Fibroblast of villous mesenchyme (primary cell): ENCODE results near the gene BPHL. TPM values are rescaled to one million over a fixed set of nuclear protein-coding genes. Genes with fewer than 3 reads are reported as not detected.
"Not testable (repeated sequence)": the region's sequence is repeated elsewhere in the genome, so short reads cannot be mapped to it uniquely, and the experiment has no call there.

Experiments used
- DNase-seq: peaks from one replicate; pipeline ENCODE4 v3.0.0-alpha.2; 2010; ENCODE audit warnings: low read depth
- H3K4me3 ChIP-seq: 2 replicates; pipeline ENCODE4 v1.5.1; 2011; ENCODE audit warnings: low read depth, mild to moderate bottlenecking, low read length
- total RNA-seq: library from RNA; depleted of rRNA; stranded (reverse); fragments of >200 nt; gene quantifications from 2 replicates; pipeline ENCODE4 v1.2.3, GENCODE V29; 2012
- TF ChIP-seq, protein P1 (sequence below): IDR thresholded peaks from 2 replicates; pipeline ENCODE4 v1.5.1; 2012; ENCODE audit warnings: low read depth, mild to moderate bottlenecking, low read length; ENCODE audit not compliant: insufficient read depth

BPHL gene
- total RNA-seq, 1 donor, result 17.3 TPM

DNA sequence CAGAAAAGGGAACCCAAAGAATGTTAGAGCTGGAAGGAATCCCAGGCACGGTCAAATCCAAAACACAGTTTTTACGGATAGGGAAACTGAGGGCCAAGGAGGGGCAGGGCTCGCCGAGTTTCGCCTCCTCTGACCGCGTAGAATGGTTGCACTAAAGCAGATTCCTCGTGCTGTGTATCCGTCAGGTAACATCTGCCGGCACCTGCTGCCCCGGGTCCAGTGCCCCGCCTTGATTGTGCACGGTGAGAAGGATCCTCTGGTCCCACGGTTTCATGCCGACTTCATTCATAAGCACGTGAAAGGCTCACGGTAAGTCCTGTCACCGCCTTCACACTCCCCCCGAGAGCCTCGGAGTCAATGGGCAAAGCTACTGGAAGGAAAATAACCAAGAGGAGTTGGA, 21.7 kb downstream of the BPHL start:
- TF ChIP-seq, protein P1, sequence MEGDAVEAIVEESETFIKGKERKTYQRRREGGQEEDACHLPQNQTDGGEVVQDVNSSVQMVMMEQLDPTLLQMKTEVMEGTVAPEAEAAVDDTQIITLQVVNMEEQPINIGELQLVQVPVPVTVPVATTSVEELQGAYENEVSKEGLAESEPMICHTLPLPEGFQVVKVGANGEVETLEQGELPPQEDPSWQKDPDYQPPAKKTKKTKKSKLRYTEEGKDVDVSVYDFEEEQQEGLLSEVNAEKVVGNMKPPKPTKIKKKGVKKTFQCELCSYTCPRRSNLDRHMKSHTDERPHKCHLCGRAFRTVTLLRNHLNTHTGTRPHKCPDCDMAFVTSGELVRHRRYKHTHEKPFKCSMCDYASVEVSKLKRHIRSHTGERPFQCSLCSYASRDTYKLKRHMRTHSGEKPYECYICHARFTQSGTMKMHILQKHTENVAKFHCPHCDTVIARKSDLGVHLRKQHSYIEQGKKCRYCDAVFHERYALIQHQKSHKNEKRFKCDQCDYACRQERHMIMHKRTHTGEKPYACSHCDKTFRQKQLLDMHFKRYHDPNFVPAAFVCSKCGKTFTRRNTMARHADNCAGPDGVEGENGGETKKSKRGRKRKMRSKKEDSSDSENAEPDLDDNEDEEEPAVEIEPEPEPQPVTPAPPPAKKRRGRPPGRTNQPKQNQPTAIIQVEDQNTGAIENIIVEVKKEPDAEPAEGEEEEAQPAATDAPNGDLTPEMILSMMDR, result no peak
- DNase-seq, result no peak
- H3K4me3 ChIP-seq, result no peak overlapping the region

DNA sequence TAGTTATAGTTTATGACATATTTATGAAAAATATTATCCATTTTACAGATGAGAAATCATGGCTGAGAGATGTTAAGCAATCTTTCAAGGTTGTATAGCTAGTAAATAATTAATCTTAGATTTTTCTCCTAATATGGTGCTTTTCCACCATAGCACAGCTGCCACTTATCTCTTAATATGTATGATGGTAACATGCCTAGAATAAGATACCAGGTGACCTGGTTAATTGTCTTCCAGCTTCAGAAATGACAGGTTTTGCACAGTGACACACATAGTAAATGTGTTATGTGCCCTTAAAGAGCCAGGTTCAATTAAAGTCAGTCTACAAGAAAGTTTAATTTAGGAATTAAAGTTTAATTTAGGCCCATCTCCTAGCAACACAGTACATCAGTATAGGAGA, 24.0 kb downstream of the BPHL start:
- no peak for DNase-seq
- H3K4me3 ChIP-seq, result no peak overlapping the region
- TF ChIP-seq, protein P1, result no peak

DNA sequence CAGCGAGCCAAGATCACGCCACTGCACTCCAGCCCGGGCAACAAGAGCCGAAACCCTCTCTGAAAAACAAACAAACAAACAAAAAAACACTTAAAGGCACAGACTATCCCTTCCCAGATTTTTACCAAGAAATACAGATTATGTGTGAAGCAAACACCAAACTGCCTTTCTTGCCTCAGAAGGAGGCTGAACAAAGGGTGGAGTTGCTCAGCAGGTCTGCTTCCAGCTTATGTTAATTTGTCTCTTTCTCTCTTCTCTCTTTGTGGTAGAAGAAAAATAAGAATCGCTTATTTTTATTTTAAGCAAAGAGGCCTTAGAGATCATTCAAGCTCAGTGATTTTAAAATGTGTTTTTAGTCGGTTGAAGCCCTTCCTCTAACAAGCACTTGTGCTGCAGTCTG, 24.6 kb downstream of the BPHL start:
- no peak overlapping the region for H3K4me3 ChIP-seq
- no peak for DNase-seq
- TF ChIP-seq, protein P1, result no peak

DNA sequence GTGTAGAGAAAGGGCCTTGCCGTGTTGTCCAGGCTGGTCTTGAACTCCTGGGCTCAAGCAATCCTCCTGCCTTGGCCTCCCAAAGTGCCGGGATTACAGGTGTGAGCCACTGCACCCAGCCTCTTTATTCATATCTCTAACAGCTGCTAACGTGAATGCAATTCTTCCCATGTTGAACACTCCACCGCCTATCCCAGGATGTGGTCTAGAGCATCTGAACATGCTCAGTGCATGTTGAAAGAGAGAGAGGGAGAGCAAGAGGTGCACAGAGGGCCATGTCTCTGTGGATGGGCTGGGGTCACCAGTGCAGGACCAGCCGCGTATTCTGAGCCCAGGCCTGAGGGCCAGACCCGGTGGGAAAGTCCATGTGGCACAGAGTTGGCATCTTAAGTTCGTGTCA, 26.1 kb downstream of the BPHL start:
- H3K4me3 ChIP-seq, result no peak overlapping the region
- no peak for DNase-seq
- TF ChIP-seq, protein P1, result no peak

DNA sequence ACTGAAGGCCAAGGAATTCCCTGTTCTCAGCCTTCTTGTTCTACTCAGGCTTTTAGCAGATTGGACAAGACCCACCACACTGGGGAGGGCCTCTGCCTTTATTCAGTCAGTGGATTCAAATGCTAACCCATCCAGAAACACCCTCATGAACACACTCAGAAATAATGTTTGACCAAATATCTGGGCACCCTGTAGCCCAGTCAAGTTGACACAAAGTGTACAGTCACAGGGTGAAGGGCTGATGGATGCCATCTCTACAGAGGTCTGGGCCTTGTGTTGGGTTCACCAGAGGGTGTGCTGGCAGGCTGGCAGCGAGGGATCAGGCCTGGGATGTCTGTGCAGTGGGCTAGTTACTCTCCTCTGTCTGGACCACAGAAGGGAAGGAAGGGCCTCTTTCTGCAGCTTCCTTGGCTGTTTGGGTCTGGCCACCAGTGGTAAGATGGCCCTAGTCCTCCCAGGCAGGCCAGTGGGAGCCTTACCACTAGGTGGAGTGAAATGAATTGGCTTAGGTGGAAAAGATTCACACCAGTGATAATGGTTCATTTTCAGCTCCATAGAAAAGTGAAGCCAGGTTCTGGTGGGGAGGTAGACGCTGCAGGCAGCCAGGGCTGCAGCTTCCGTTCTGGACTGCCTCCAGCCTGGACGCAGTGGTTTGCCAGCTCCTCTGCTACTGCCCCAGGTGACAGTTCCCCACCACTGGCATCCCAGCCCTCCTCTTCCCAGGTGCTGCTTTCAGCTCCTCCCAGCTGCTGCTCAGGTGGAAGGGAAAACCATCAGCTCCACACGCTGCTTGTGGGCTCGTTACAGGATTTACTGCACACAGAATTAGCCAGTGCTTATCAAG, 29.6 kb downstream of the BPHL start:
- TF ChIP-seq, protein P1, result no peak
- no peak for DNase-seq
- no peak overlapping the region for H3K4me3 ChIP-seq

DNA sequence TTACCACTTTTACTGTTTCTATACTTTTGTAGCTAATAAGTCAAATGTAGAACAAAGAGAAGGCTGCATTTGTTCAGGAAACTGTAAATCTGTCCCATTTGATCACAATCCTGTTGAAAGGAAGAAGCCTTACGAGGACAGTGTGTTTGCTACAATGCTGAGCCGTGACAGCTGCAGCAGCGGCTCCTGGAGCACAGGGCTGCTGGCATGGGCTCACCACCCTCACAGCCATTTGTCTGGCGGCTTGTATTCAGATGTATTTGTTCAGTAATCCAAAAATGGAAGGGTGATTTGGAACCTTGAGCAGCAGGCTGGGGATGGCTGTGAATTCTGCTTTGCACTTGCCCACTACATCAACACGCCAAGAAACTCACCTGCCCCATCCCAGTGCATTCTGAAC, 33.2 kb downstream of the BPHL start:
- no peak overlapping the region for H3K4me3 ChIP-seq
- DNase-seq, result no peak
- TF ChIP-seq, protein P1, result no peak

DNA sequence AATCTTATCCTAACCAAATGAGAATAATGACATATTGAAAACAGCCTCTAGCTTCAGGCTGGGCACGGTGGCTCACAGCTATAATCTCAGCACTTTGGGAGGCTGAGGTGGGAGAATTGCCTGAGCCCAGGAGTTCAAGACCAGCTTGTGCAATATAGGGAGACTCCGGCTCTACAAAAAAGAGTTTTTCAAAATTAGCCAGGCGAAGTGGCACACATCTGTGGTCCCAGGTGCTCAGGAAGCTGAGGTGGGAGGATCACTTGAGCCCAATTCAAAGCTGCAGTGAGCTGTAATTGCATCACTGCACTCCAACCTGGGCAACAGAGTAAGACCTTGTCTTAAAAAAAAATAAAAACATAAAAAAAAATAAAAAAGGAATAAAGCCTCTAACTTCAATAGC, 34.2 kb downstream of the BPHL start:
- no peak for DNase-seq
- TF ChIP-seq, protein P1, result no peak
- H3K4me3 ChIP-seq, result no peak overlapping the region

DNA sequence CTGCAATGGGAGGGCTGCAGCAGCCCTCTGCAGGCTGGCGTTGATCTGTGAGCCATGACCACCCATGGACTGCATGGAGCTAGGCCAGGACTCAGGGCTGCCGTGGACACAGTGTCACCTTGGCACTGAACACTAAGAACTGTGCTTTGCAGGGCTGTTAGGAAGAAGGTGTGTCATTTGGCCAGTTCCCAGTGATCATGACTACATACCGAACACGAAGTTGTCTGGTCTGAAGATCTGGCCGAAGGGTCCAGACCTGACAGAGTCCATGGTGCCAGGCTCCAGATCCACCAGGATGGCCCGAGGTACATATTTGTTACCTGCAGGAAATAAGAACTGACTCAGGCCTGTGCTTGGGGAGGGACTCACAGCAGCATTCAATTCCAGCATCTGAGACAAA, 36.9 kb downstream of the BPHL start:
- DNase-seq, H3K4me3 ChIP-seq: not testable (repeated sequence)

DNA sequence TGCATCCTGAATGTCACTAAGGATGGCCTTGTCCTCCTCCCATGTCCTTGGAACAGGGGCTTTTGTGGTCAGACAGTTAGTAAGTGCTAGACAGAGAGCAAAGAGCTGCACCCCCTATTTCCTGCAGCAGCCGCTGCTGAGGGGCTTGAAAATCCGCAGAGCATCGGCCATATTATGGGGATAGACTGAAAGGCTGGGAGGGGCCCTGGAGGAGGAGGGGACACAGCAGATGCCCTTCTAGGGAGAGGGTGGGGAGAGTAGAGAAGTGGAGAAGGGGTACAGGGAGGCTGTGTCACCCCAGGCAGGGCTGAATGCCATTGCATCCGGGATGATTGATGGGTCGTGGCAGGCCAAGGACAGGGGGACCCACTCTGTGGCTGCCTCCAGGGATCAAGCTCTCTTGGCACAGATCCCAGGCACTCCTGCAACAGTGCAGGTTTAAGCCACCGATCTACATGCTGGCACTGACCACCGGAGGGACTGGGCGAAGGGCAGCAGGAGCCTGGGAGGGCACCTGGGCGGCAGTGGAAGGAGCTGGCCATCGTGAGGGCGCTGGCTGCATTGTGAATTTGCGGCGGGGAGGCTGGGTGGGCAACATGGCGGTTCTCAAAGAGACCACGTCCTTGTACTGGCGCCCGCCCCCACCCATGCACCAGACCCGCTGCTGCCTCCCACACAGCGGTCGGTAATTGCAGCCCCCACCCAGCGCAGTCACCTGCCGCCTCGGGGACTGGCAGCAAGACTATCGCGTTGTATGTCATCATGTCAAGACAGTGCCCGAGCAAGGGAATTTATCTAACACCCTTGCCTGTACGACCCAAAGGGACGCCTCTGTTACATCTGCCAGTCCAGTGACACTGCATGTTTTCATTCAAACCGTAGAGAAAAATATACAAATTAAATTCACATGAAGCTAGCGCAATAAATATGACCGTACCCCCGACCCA, 37.9 kb downstream of the BPHL start:
- not testable (repeated sequence) for DNase-seq
- peak overlapping the region; percentile 86 for H3K4me3 ChIP-seq
